PC-3 (cell line): ENCODE data around the gene CEP112. TPM values are rescaled to one million over a fixed set of nuclear protein-coding genes. Genes with fewer than 3 reads are reported as not detected.

Source experiments
- ATAC-seq: fragments of 200-7000 bp; cut with Tn5 transposase; 2 replicates; pipeline ENCODE4 v1.9.1; 2020; ENCODE audit warnings: mild to moderate bottlenecking, moderate library complexity
- BruUV-seq: library from RNA; stranded (reverse); fragments of 400-500 nt; replicated peaks from 2 replicates; lab custom pipeline; 2021; lab: Mats Ljungman, UMichigan
- CTCF ChIA-PET: fragments of 300-600 bp; sonication (Branson Sonifier 250); formaldehyde crosslinking; loops from one replicate; lab custom pipeline; 2022; ENCODE audit warnings: antibody characterized with exemption; lab: Charles Lee
- POLR2A ChIA-PET: fragments of 300-600 bp; sonication (Branson Sonifier 250); formaldehyde crosslinking; loops from one replicate; lab custom pipeline; 2022; ENCODE audit warnings: antibody characterized with exemption; ENCODE audit not compliant: unreplicated experiment; lab: Charles Lee
- DNase-seq: peaks from one replicate; pipeline ENCODE4 v3.0.0-alpha.2; 2015
- H2AFZ ChIP-seq: fragments of 300-600 bp; sonication (generic); 2 replicates; pipeline ENCODE4 v1.6.0; 2016; ENCODE audit warnings: antibody characterized with exemption, low read length
- H3F3A ChIP-seq: fragments of 300-600 bp; sonication (generic); one replicate; pipeline ENCODE4 v1.6.0; 2017; ENCODE audit warnings: antibody characterized with exemption, low read length, control low read depth, mild to moderate bottlenecking; ENCODE audit not compliant: unreplicated experiment
- H3K27ac ChIP-seq: fragments of 300-600 bp; sonication (generic); 2 replicates; pipeline ENCODE4 v1.5.1; 2016; ENCODE audit warnings: mild to moderate bottlenecking, low read length
- H3K27me3 ChIP-seq: fragments of 300-600 bp; sonication (generic); 2 replicates; pipeline ENCODE4 v1.6.1; 2016; ENCODE audit warnings: low read length, mixed read lengths
- H3K36me3 ChIP-seq: fragments of 300-600 bp; sonication (generic); 2 replicates; pipeline ENCODE4 v1.6.1; 2016; ENCODE audit warnings: low read depth, mixed run types, low read length, mixed read lengths
- H3K4me1 ChIP-seq: fragments of 300-600 bp; sonication (generic); 2 replicates; pipeline ENCODE4 v1.5.1; 2016; ENCODE audit warnings: low read length; ENCODE audit not compliant: insufficient read depth
- H3K4me2 ChIP-seq: fragments of 300-600 bp; sonication (generic); 2 replicates; pipeline ENCODE4 v1.6.0; 2016; ENCODE audit warnings: low read length
- H3K4me3 ChIP-seq: fragments of 300-600 bp; sonication (generic); 2 replicates; pipeline ENCODE4 v1.5.1; 2016; ENCODE audit warnings: mild to moderate bottlenecking, low read length, mixed read lengths
- H3K79me2 ChIP-seq: fragments of 300-600 bp; sonication (generic); 2 replicates; pipeline ENCODE4 v1.6.1; 2017; ENCODE audit warnings: low read length, mixed read lengths
- H3K9ac ChIP-seq: fragments of 300-600 bp; sonication (generic); 2 replicates; pipeline ENCODE4 v1.6.0; 2016; ENCODE audit warnings: mild to moderate bottlenecking, low read length
- H3K9me2 ChIP-seq: fragments of 300-600 bp; sonication (generic); replicated peaks from 2 replicates; pipeline ENCODE4 v1.6.1; 2016; ENCODE audit warnings: mixed run types, low read length, mixed read lengths
- H3K9me3 ChIP-seq: fragments of 300-600 bp; sonication (generic); 2 replicates; pipeline ENCODE4 v1.6.1; 2016; ENCODE audit warnings: low read length, mixed read lengths
- H4K20me1 ChIP-seq: fragments of 300-600 bp; sonication (generic); 2 replicates; pipeline ENCODE4 v1.6.1; 2016; ENCODE audit warnings: low read length, mixed read lengths
- EZH2 ChIP-seq: fragments of 300-600 bp; sonication (generic); IDR thresholded peaks from one replicate; pipeline ENCODE4 v1.6.1; 2017; ENCODE audit warnings: antibody characterized with exemption, mild to moderate bottlenecking, low read length; ENCODE audit not compliant: unreplicated experiment
- EZH2phosphoT487 ChIP-seq: fragments of 300-600 bp; sonication (generic); IDR thresholded peaks from 2 replicates; pipeline ENCODE4 v1.6.1; 2018; ENCODE audit warnings: mild to moderate bottlenecking, antibody characterized with exemption, low read length, borderline replicate concordance
- intact Hi-C: fragments of 100-400 bp; cut with micrococcal nuclease; formaldehyde crosslinking; loops from 2 replicates; pipeline ENCODE4 v1.9.0; 2023
- total RNA-seq: library from RNA; depleted of rRNA; stranded (reverse); fragments of >200 nt; gene quantifications from 2 replicates; pipeline ENCODE4 v1.2.3, GENCODE V29; 2014
- TF ChIP-seq, protein P1 (sequence below): fragments of 300-600 bp; sonication (generic); conservative IDR thresholded peaks from 2 replicates; pipeline ENCODE4 v1.5.1; 2017; ENCODE audit warnings: antibody characterized with exemption, low read depth, mild to moderate bottlenecking, low read length

The CEP112 gene
- total RNA-seq, 1 experiment from 2014 or later, result 6.5 TPM

DNA sequence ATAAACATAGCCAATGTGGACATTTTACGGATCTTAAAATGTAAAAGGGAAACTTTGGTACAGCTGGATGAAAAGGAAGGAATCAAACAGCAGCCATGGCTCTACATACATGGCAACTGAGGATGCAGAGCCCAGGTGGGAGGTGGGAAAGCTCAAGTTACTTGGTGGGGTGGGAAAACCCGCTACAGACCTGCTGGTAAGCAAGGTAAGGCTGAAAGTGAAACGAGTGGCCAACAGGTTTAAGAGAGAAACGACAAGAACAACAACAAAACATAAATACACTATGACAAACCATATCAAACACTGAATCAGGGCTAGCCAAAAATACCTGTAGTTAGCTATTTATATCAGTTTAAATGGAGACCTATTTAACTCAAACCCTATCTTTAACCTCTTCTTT, 185.3 kb downstream of the CEP112 start:
- BruUV-seq, result no TSS peak
- Histone ChIP-seq H3K27me3 (no peaks in the 10 kb centered on the region), H3K9me2 (no peaks in the 10 kb centered on the region), H4K20me1 (no peaks in the 10 kb centered on the region), H3K9ac (no peak overlapping the region), H3K27ac (no peak overlapping the region), H3F3A (no peaks in the 10 kb centered on the region), H3K79me2 (no peaks in the 10 kb centered on the region), H3K4me2 (no peak overlapping the region), H3K36me3 (no peaks in the 10 kb centered on the region), H3K4me1 (no peaks in the 10 kb centered on the region), H3K9me3 (no peaks in the 10 kb centered on the region), H3K4me3 (no peak overlapping the region), H2AFZ (no peak overlapping the region)
- intact Hi-C loops, result no loop called here
- ATAC-seq (no peak), DNase-seq (no peak)
- TF ChIP-seq EZH2 (no peak), EZH2phosphoT487 (no peak)
- TF ChIP-seq, protein P1, sequence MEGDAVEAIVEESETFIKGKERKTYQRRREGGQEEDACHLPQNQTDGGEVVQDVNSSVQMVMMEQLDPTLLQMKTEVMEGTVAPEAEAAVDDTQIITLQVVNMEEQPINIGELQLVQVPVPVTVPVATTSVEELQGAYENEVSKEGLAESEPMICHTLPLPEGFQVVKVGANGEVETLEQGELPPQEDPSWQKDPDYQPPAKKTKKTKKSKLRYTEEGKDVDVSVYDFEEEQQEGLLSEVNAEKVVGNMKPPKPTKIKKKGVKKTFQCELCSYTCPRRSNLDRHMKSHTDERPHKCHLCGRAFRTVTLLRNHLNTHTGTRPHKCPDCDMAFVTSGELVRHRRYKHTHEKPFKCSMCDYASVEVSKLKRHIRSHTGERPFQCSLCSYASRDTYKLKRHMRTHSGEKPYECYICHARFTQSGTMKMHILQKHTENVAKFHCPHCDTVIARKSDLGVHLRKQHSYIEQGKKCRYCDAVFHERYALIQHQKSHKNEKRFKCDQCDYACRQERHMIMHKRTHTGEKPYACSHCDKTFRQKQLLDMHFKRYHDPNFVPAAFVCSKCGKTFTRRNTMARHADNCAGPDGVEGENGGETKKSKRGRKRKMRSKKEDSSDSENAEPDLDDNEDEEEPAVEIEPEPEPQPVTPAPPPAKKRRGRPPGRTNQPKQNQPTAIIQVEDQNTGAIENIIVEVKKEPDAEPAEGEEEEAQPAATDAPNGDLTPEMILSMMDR, result no peak
- ChIA-PET POLR2A (no interaction called here), CTCF (no interaction called here)

DNA sequence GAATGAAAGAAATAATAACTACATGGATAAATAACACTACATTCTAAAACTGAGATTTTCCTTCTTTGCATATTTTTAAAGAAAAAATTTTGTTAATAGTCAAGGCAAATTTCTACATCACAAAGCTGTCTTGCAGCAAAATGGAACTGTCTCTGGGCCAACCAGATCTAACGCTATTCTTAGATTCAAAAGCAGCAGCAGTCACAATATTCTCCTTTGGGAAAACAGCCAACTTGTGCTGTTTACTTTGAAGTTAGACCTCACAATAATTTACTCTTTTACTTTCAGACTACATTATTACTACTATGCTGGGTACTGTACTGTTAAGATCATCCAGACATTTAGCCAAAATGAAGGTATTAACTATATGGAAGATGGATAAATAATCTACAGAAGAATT, 189.1 kb downstream of the CEP112 start:
- no peaks in the 10 kb centered on the region for H3K27me3 ChIP-seq
- H3K79me2 ChIP-seq, result no peaks in the 10 kb centered on the region
- CTCF ChIA-PET, result interaction anchor here (1.2 kb wide), 1 partner anchor 163 kb away, joined by 3 read pairs; no protein-coding TSS in a partner anchor
- no peak overlapping the region for H3K4me3 ChIP-seq
- intact Hi-C loops, result no loop called here
- TF ChIP-seq EZH2 (no peak), EZH2phosphoT487 (no peak)
- TF ChIP-seq, protein P1, result no peak
- no peaks in the 10 kb centered on the region for H3K9me2 ChIP-seq
- no TSS peak for BruUV-seq
- H3K36me3 ChIP-seq, result no peaks in the 10 kb centered on the region
- POLR2A ChIA-PET, result no interaction called here
- DNase-seq (no peak), ATAC-seq (no peak)
- H2AFZ ChIP-seq, result no peak overlapping the region
- H3K27ac ChIP-seq, result no peak overlapping the region
- no peak overlapping the region for H3K4me2 ChIP-seq
- H3K4me1 ChIP-seq, result no peaks in the 10 kb centered on the region
- H3K9me3 ChIP-seq, result no peaks in the 10 kb centered on the region
- H3K9ac ChIP-seq, result no peak overlapping the region
- no peaks in the 10 kb centered on the region for H3F3A ChIP-seq
- H4K20me1 ChIP-seq, result no peaks in the 10 kb centered on the region

DNA sequence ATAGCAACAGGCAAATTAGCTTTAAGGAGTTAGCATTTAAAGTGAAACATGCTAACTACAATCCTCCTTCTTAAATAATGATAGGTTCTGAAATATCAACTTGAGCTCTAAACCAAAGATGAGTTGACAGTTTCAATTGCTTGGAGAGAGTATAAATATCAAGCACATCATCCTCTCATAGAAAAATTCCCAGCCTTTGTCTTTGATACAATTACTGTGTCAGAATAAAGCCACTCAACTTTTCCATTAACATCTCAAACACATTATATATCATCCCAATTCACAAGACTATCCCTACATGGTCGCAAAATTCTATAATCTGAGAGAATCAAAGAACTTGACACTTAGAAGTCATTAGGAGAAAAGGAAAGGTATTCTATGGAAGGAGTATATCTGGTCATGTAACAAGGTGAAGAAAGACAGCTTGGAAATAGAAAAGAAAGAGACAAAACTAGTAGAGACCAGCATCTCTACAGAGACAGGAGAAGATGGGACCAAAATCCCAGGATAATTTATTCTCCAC, 189.8 kb downstream of the CEP112 start:
- TF ChIP-seq EZH2phosphoT487, result no peak
- no peak for TF ChIP-seq EZH2
- TF ChIP-seq, protein P1, result no peak
- H2AFZ ChIP-seq, result no peak overlapping the region
- H3K27ac ChIP-seq, result no peak overlapping the region
- H3K4me3 ChIP-seq, result no peak overlapping the region
- H3F3A ChIP-seq, result no peaks in the 10 kb centered on the region
- no peaks in the 10 kb centered on the region for H4K20me1 ChIP-seq
- ChIA-PET POLR2A (no interaction called here), CTCF (no interaction called here)
- no peaks in the 10 kb centered on the region for H3K27me3 ChIP-seq
- H3K36me3 ChIP-seq, result no peaks in the 10 kb centered on the region
- intact Hi-C loops, result no loop called here
- ATAC-seq (no peak), DNase-seq (no peak)
- no peaks in the 10 kb centered on the region for H3K4me1 ChIP-seq
- no peak overlapping the region for H3K4me2 ChIP-seq
- no TSS peak for BruUV-seq
- no peaks in the 10 kb centered on the region for H3K79me2 ChIP-seq
- no peaks in the 10 kb centered on the region for H3K9me2 ChIP-seq
- no peak overlapping the region for H3K9ac ChIP-seq
- no peaks in the 10 kb centered on the region for H3K9me3 ChIP-seq
